MCF 10A (cell line): ENCODE results near the gene XPC. TPM values are rescaled to one million over a fixed set of nuclear protein-coding genes. Genes with fewer than 3 reads are reported as not detected.

Source experiments
- BruUV-seq: library from RNA; stranded (reverse); fragments of 400-500 nt; replicated peaks from 2 replicates; lab custom pipeline; 2021; lab: Mats Ljungman, UMichigan
- CTCF ChIA-PET: fragments of 300-600 bp; sonication (Branson Sonifier 250); formaldehyde crosslinking; extraction: SDS; loops from one replicate; lab custom pipeline; 2021; ENCODE audit warnings: antibody characterized with exemption, inconsistent platforms; lab: Yijun Ruan, JAX
- POLR2A ChIA-PET: fragments of 300-600, 350-650 bp; sonication (Branson Sonifier 250); formaldehyde crosslinking; extraction: SDS; loops from one replicate; lab custom pipeline; 2020; ENCODE audit warnings: antibody characterized with exemption, inconsistent platforms; lab: Yijun Ruan, JAX
- DNase-seq: peaks from one replicate; pipeline ENCODE4 v3.0.0-alpha.2; 2018; ENCODE audit not compliant: unreplicated experiment
- H3K27ac Mint-ChIP-seq: one replicate; pipeline ENCODE4 v1.8.0; 2022; ENCODE audit warnings: mild to moderate bottlenecking, low read depth, mixed read lengths; ENCODE audit not compliant: unreplicated experiment
- H3K27me3 Mint-ChIP-seq: one replicate; pipeline ENCODE4 v1.8.0; 2022; ENCODE audit warnings: mixed read lengths; ENCODE audit not compliant: insufficient read depth, unreplicated experiment
- H3K36me3 Mint-ChIP-seq: one replicate; pipeline ENCODE4 v1.8.0; 2022; ENCODE audit warnings: mild to moderate bottlenecking, moderate library complexity, mixed read lengths; ENCODE audit not compliant: insufficient read depth, unreplicated experiment
- H3K4me1 Mint-ChIP-seq: one replicate; pipeline ENCODE4 v1.8.0; 2022; ENCODE audit warnings: mixed read lengths; ENCODE audit not compliant: insufficient read depth, unreplicated experiment
- H3K4me3 Mint-ChIP-seq: one replicate; pipeline ENCODE4 v1.8.0; 2022; ENCODE audit warnings: mild to moderate bottlenecking, moderate library complexity, mixed read lengths; ENCODE audit not compliant: unreplicated experiment
- H3K9me3 Mint-ChIP-seq: one replicate; pipeline ENCODE4 v1.8.0; 2022; ENCODE audit warnings: mixed read lengths; ENCODE audit not compliant: unreplicated experiment
- intact Hi-C: fragments of 100-400 bp; cut with micrococcal nuclease; formaldehyde crosslinking; loops from 2 replicates; pipeline ENCODE4 v1.14.1; 2022
- total RNA-seq: library from RNA; stranded (reverse); gene quantifications from 2 replicates; pipeline ENCODE4 v1.2.3, GENCODE V29; 2022
- TF ChIP-seq, protein P1 (sequence below): fragments of 200-600 bp; IDR thresholded peaks from one replicate; pipeline ENCODE4 v1.8.0; 2022; ENCODE audit warnings: antibody characterized with exemption, mild to moderate bottlenecking; ENCODE audit not compliant: unreplicated experiment

XPC gene
- total RNA-seq, 1 experiment from 2014 or later = 73.3 TPM

- H3K9me3 Mint-ChIP-seq = no peaks in the 10 kb centered on the region
- H3K4me3 Mint-ChIP-seq = no peak overlapping the region
- no TSS peak for BruUV-seq
- DNase-seq = no peak
- H3K4me1 Mint-ChIP-seq = peaks cover 18% of the 10 kb centered on the region
- no peaks in the 10 kb centered on the region for H3K27me3 Mint-ChIP-seq
- peak overlapping the region; percentile 62 for H3K27ac Mint-ChIP-seq
- peaks cover 43% of the 10 kb centered on the region for H3K36me3 Mint-ChIP-seq
- intact Hi-C loops = no loop called here
- TF ChIP-seq, protein P1, sequence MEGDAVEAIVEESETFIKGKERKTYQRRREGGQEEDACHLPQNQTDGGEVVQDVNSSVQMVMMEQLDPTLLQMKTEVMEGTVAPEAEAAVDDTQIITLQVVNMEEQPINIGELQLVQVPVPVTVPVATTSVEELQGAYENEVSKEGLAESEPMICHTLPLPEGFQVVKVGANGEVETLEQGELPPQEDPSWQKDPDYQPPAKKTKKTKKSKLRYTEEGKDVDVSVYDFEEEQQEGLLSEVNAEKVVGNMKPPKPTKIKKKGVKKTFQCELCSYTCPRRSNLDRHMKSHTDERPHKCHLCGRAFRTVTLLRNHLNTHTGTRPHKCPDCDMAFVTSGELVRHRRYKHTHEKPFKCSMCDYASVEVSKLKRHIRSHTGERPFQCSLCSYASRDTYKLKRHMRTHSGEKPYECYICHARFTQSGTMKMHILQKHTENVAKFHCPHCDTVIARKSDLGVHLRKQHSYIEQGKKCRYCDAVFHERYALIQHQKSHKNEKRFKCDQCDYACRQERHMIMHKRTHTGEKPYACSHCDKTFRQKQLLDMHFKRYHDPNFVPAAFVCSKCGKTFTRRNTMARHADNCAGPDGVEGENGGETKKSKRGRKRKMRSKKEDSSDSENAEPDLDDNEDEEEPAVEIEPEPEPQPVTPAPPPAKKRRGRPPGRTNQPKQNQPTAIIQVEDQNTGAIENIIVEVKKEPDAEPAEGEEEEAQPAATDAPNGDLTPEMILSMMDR = no peak
- CTCF ChIA-PET = interaction anchor here (0.9 to 8.7 kb wide), 4 partner anchors 11 to 235 kb away, joined by 3 to 80 read pairs (median 4); no protein-coding TSS in a partner anchor
- POLR2A ChIA-PET = interaction anchor here (0.6 to 3.1 kb wide), 5 partner anchors 23 to 770 kb away, joined by 3 to 21 read pairs (median 13); partner anchors contain the start of genes LSM3 and XPC
Measured at GRCh38 chr3:14119651-14120050, 58.8 kb downstream of the XPC start.

- no peaks in the 10 kb centered on the region for H3K27me3 Mint-ChIP-seq
- intact Hi-C loops = no loop called here
- H3K9me3 Mint-ChIP-seq = no peaks in the 10 kb centered on the region
- CTCF ChIA-PET = interaction anchor here (0.7 to 8.7 kb wide), 6 partner anchors 12 to 234 kb away, joined by 3 to 80 read pairs (median 4); no protein-coding TSS in a partner anchor
- BruUV-seq = no TSS peak
- peaks cover 52% of the 10 kb centered on the region for H3K36me3 Mint-ChIP-seq
- POLR2A ChIA-PET = interaction anchor here (0.6 to 3.1 kb wide), 8 partner anchors 13 to 222 kb away, joined by 3 to 21 read pairs (median 6); partner anchors contain the start of genes LSM3 and XPC
- H3K4me3 Mint-ChIP-seq = no peak overlapping the region
- H3K4me1 Mint-ChIP-seq = peaks cover 18% of the 10 kb centered on the region
- TF ChIP-seq, protein P1 = no peak
- peak overlapping the region; percentile 9 for H3K27ac Mint-ChIP-seq
- peak; percentile 80 for DNase-seq
Measured at GRCh38 chr3:14118400-14119381, 59.7 kb downstream of the XPC start.

- ChIA-PET CTCF (interaction anchor here (0.9 to 1.6 kb wide), 3 partner anchors 21 to 460 kb away, joined by 3 to 4 read pairs (median 3); no protein-coding TSS in a partner anchor), POLR2A (interaction anchor here (0.6 to 3.1 kb wide), 7 partner anchors 25 to 221 kb away, joined by 3 to 21 read pairs (median 8); partner anchors contain the start of genes LSM3 and XPC)
- BruUV-seq = no TSS peak
- TF ChIP-seq, protein P1 = no peak
- Mint-ChIP-seq H3K36me3 (peaks cover 61% of the 10 kb centered on the region), H3K27ac (no peak overlapping the region), H3K27me3 (no peaks in the 10 kb centered on the region), H3K9me3 (no peaks in the 10 kb centered on the region), H3K4me1 (peaks cover 15% of the 10 kb centered on the region), H3K4me3 (no peak overlapping the region)
- no peak for DNase-seq
- intact Hi-C loops = no loop called here
Measured at GRCh38 chr3:14117468-14118399, 60.7 kb downstream of the XPC start.
